GM10248 (cell line): Measurements from ENCODE around the gene MRLN.
"Not testable (repeated sequence)": the region's sequence is repeated elsewhere in the genome, so short reads cannot be mapped to it uniquely, and the experiment has no call there.

Experiments
- CTCF ChIA-PET: fragments of 300-600 bp; sonication (Branson Sonifier 250); formaldehyde crosslinking; extraction: SDS; loops from one replicate; lab custom pipeline; 2021; ENCODE audit warnings: antibody characterized with exemption; lab: Yijun Ruan, JAX
- POLR2A ChIA-PET: fragments of 350-650 bp; sonication (Branson Sonifier 250); formaldehyde crosslinking; extraction: SDS; loops from one replicate; lab custom pipeline; 2020; ENCODE audit warnings: antibody characterized with exemption; lab: Yijun Ruan, JAX
- DNase-seq: peaks from one replicate; pipeline ENCODE4 v3.0.0; 2012; ENCODE audit errors: extremely low spot score
- TF ChIP-seq, protein P1 (sequence below): IDR thresholded peaks from 2 replicates; pipeline ENCODE4 v1.5.1; 2012; ENCODE audit warnings: mild to moderate bottlenecking, low read depth; ENCODE audit errors: extremely low read depth, missing control alignments, control extremely low read depth

Gene MRLN

DNA sequence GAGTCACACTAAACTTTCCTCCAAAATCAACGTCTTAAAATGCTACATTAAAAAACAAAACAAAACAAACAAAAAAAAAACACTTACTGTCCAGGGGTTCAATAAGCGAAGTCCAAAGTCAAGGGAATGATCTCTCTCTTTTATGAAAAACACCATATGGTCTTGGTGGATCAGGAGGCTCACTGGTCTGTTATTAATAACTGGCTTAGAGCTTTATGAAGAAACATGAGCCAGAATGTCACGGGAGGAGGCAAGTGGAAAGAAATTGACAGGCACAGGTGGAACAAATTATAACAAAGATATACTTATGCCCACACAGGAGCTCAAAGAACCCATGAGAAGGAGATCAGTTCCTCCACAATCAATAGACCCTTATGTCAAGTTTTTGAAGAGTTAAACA lies at the start of gene MRLN:
Gene MRLN, minus strand, starts transcription at position 189 of the 400 bp plus-strand sequence.
- TF ChIP-seq, protein P1, sequence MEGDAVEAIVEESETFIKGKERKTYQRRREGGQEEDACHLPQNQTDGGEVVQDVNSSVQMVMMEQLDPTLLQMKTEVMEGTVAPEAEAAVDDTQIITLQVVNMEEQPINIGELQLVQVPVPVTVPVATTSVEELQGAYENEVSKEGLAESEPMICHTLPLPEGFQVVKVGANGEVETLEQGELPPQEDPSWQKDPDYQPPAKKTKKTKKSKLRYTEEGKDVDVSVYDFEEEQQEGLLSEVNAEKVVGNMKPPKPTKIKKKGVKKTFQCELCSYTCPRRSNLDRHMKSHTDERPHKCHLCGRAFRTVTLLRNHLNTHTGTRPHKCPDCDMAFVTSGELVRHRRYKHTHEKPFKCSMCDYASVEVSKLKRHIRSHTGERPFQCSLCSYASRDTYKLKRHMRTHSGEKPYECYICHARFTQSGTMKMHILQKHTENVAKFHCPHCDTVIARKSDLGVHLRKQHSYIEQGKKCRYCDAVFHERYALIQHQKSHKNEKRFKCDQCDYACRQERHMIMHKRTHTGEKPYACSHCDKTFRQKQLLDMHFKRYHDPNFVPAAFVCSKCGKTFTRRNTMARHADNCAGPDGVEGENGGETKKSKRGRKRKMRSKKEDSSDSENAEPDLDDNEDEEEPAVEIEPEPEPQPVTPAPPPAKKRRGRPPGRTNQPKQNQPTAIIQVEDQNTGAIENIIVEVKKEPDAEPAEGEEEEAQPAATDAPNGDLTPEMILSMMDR, result no peak
- ChIA-PET POLR2A (no interaction called here), CTCF (no interaction called here)
- DNase-seq, result no peak

DNA sequence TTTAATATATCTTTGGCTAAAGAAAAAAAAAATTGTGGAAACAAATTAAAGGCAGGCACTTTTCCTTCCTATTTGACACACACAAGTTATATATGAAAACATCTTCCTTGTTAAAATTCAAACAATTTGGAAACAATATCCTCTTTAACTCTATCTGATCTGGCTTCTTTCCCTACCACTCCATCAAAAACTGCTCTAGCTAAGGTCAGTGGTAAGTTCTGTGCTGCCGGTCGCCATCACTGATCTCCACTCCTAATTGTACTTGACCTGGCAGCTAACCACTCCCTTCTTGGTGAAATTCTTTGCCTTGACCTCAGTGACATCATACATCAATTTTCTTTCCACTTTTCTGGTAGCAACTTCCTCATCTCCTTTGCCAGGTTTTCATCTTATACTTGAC lies 47.9 kb upstream of the MRLN start:
- POLR2A ChIA-PET, result no interaction called here
- TF ChIP-seq, protein P1, result no peak
- no peak for DNase-seq
- CTCF ChIA-PET, result interaction anchor here (2.0 kb wide), 1 partner anchor 29 kb away, joined by 5 read pairs; no protein-coding TSS in a partner anchor

DNA sequence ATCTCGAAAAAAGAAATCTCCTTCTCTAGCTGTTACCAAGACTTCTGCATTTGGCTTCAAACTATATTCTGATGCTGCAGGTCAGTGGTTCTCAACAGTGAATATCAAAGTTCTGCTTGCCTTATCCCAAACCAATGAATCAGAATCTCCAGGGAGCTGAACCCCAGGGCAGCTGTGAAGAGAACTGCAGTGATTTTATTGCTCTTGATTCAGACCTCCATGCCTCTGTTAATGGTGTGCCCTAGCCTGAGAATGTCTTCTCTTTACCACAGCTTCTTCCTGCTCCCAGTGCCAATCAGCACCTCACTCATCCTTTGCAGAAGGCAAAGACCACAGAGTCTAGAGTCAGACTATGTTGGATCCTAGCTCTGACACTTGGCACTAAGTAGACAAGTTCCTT lies 46.2 kb upstream of the MRLN start:
- TF ChIP-seq, protein P1, result no peak
- ChIA-PET POLR2A (no interaction called here), CTCF (interaction anchor here (0.7 to 2.0 kb wide), 10 partner anchors 8 to 64 kb away, joined by 3 to 7 read pairs (median 5); no protein-coding TSS in a partner anchor)
- no peak for DNase-seq

DNA sequence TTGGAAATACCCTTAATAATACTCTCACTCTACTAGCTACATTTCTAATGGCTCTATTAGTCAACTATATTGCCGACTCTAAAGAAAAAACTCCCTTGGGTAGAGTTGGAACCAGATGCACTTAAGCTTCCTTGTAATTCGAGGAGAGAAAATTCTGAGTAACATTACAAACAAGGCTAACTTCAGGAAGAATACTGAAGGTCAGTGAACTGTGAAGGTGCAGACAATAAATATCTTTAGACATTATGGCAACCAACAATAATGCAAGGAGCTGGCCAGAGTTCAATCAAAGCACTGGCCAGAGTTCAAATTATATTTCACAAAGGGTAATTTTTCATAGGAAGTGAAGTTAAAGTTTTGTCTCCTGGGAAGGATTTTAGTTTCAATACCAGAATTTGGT lies 40.7 kb upstream of the MRLN start:
- TF ChIP-seq, protein P1, result no peak
- CTCF ChIA-PET, result interaction anchor here (1.6 to 2.7 kb wide), 3 partner anchors 13 to 16 kb away, joined by 5 to 8 read pairs (median 7); no protein-coding TSS in a partner anchor
- POLR2A ChIA-PET, result no interaction called here
- DNase-seq, result no peak

DNA sequence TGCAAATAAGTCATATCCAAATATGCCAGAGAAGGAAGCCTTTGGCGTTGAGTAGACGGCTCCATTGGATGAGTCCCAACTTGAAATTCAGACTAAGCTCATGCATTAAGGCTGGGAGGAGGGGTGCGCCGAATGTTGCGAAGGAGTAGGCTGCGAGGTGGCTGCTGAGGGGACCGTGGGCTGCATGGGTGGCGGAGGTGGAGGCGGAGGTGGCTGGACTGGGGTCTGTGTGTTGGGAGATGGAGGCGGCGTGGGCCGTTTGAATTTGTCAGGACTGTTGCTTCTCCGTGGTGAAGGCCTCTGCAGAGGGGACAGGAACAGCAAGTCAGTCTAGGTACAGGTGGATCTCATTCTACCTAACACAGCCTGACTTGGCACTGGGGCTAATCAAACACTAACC lies 39.6 kb upstream of the MRLN start:
- ChIA-PET CTCF (interaction anchor here (1.2 to 2.7 kb wide), 4 partner anchors 15 to 122 kb away, joined by 3 to 8 read pairs (median 5); no protein-coding TSS in a partner anchor), POLR2A (no interaction called here)
- TF ChIP-seq, protein P1, result no peak
- no peak for DNase-seq

DNA sequence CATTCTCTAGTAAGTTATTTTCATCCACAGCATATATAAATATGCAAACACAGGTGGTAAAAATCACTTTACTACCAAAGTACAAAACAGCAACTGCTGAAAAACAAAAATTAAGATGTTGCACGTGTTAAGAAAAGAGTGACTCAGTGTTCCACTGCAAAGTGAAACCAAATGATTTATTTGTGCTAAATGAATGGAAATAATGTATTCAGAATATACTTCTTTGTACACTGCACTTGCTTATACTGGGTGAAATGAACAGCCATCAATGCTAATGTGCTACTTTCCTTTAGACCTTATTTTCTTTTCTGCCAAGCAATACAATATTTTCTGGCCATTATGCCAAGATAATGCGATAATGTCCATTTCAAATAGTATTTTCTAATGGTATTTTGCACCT lies 38.3 kb upstream of the MRLN start:
- TF ChIP-seq, protein P1, result no peak
- CTCF ChIA-PET, result no interaction called here
- POLR2A ChIA-PET, result no interaction called here
- no peak for DNase-seq

DNA sequence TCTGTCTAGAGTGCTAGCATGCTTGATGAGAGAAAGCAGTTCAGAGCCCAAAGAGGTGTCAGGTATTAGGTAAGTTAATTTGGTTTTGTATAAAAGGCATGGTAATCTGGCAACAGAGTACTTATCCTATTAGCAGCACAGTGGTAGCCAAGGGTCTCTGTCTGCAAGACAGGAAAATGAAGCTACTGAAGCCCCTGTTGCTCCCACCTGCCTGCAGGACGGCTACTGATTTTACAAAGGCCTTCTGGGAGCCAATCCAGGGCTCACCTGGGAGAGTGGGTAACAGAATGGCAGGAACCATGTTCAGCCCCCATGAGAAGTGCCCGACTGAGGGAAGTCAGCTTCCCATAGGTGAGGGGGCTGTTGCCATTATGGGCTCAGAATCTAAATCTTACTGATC lies 36.8 kb upstream of the MRLN start:
- POLR2A ChIA-PET, result not testable (repeated sequence)
- CTCF ChIA-PET, result interaction anchor here (1.2 kb wide), 1 partner anchor 10 kb away, joined by 4 read pairs; no protein-coding TSS in a partner anchor

DNA sequence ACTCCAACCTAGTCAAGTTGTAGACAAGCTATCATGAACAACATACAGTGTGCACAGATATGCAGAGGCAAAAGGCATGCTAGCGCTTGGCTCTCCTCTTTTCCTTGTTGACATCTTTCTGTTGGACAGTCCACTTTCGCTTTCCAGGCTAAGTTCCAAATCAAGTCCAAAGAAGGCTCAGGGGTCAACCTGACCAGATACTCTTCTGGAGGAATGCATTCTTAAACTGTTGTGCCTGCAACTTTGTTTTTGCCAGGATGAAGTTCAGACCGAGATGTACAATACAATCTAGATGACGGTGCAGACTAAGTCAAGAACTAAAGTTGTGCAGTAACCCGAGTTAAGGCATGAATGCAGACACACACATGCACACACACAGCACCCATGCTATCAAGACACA lies 35.7 kb upstream of the MRLN start:
- CTCF ChIA-PET, DNase-seq, POLR2A ChIA-PET: not testable (repeated sequence)

More for the DNA sequence above, 36.8 kb upstream of the MRLN start:
- not testable (repeated sequence) for DNase-seq

DNA sequence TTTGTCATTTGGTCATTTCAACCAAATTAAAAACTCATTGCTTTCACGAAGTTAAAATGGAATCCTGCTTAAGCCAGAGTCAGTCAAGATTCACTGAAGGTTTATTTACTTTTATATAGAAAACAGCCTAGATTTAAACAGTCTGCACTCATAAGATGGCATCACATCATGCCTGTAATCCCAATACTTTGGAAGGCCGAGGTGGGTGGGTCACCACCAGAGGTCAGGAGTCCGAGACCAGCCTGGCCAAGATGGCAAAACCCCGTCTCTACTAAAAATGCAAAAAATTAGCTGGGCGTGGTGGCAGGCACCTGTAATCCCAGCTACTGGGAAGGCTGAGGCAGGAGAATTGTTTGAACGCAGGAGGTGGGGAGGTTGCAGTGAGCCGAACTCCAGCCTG lies 33.8 kb upstream of the MRLN start:
- DNase-seq, POLR2A ChIA-PET: not testable (repeated sequence)
- CTCF ChIA-PET, result interaction anchor here (1.4 kb wide), 1 partner anchor 161 kb away, joined by 3 read pairs; no protein-coding TSS in a partner anchor

DNA sequence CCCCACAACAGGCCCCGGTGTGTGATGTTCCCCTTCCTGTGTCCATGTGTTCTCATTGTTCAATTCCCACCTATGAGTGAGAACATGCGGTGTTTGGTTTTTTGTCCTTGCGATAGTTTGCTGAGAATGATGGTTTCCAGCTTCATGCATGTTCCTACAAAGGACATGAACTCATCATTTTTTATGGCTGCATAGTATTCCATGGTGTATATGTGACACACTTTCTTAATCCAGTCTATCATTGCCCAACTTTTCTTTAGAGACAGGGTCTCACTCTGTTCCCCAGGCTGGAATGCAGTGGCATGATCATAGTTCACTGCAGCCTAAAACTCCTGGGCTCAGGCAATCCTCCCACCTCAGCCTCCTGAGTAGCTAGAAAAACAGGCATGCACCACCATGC lies 32.2 kb upstream of the MRLN start:
- CTCF ChIA-PET, POLR2A ChIA-PET, DNase-seq: not testable (repeated sequence)
